Activated CD4-positive, CD25-positive, alpha-beta regulatory T cell (primary cell): Measurements from ENCODE around the gene OR10G2.
"Not testable (repeated sequence)": the region's sequence is repeated elsewhere in the genome, so short reads cannot be mapped to it uniquely, and the experiment has no call there.

ENCODE experiments used
- DNase-seq, 4 experiments: peaks; one replicate each; lab custom pipeline; 2025; lab: John Stamatoyannopoulos, UW

OR10G2 gene, protein sequence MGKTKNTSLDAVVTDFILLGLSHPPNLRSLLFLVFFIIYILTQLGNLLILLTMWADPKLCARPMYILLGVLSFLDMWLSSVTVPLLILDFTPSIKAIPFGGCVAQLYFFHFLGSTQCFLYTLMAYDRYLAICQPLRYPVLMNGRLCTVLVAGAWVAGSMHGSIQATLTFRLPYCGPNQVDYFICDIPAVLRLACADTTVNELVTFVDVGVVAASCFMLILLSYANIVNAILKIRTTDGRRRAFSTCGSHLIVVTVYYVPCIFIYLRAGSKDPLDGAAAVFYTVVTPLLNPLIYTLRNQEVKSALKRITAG

DNA sequence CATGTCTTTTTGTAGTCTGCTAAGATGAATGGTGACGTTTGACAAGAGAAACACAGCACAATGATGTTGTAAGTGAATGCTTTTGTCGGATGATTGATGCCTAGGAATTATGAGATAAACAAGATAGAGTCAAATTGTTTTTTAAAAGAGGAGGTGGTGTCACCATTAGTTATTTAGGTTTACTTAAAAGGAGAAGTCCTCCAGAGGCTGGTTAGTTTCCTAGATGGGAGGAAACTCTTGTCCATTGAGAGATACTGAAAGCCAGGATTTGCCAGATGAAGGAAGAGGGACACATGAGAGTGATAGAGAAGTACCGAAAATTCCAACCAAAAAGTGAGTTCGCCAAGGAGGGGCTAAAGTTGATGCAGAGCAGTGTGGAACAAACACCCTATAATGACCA, at the start of gene OR10G2:
Gene OR10G2 (minus strand): TSS at position 101 of the 400 bp plus-strand sequence. CDS start 98 bp downstream, at position 3.
- DNase-seq = no peak

DNA sequence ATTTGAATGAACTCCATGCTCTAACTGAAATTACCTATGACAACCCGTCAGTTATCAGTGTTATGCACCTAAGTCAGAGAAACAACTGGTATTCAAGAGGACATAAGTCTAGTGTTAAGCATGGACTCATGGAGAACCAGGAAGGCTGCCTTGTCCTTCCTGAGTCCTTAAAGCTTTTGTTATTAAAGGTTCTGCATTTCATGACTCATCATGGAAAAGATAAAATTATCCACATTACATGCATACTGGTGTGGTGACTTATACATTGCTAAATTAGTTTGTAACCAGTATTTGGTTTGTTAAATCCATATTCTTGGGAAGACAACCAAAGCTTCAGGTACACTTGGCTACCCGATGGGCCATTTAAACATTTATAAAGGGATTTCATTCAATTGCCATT, 45.3 kb upstream of the OR10G2 start:
- no peak for DNase-seq

DNA sequence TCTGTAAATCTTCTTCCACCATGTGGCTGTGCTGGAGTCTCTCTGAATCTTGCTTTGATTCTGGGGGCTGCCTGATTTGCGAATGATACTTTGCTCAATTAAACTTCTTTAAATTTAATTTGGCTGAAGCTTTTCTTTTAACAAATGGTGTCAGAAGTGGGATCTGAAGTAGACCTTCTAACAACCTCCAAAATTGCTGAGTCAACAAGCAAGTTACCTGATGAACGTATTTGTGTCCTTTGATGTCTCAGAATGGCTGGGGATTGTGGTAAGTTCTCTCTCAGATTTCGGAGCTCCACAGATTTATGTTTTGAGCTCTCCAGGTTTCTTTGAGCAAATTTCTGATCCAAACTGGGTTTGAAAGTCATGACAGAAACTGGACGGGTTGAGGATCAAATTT, 40.8 kb upstream of the OR10G2 start:
- DNase-seq = no peak

DNA sequence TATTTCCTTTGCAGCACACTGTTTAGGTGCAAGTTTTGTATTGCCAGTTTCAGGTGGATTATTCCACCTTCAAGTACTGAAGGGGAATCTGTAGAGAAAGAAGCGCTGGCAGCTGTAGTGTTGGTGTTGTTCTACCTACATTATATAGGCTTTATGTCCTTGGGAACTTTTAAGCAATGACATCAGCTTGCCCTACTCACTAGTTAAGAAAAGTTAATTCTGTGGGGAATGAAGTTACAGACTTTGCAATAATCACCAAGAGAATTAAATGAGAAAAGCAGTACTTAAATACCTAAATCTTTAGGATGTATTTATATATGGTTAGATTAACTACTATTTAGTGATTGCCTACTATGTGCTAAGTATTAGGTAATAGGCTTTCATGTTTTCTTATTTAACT, 39.0 kb upstream of the OR10G2 start, which contains the start of gene OR4E1:
Gene OR4E1 (minus strand): TSS at position 101 of the 400 bp plus-strand sequence. CDS start 2,883 bp downstream, outside the sequence.
- DNase-seq = no peak

DNA sequence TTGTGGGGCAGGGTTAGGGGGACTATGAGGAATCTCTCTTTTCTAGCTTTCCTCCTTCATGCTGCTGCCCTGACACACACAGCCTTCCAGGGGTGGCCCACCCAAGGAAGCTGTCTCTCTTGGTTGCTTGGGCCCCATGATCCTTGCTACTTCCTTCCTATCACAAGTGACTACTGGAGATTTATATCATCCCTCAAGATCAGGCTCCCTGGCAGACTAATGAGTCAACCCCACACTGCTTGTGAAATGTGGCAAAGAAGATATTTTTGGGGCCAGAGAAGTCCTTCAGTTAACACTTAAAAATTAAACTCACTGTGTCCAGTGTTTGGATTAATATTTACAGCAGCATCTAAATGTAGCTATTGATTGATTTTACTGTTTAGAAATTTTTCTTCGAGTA, 37.4 kb upstream of the OR10G2 start:
- no peak for DNase-seq

DNA sequence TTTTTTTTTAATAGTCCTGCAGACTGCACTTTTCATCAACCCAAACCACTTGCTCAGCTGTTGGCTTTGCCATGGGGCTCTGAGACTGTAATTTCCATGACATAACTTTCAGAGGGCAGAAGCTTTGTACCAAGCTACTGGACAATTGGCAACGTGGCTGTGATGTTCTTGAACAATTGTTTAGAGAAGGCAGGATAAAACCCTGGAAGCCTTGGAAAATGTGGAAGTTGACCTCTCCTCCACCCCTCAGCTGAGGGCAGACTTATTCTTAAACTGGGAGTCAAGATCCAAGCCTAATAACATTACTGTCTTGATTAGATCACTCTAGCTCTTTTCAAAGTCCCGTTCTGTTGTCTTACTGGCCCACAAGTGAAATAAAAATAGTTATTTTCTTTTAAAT, 36.6 kb upstream of the OR10G2 start:
- DNase-seq = no peak

DNA sequence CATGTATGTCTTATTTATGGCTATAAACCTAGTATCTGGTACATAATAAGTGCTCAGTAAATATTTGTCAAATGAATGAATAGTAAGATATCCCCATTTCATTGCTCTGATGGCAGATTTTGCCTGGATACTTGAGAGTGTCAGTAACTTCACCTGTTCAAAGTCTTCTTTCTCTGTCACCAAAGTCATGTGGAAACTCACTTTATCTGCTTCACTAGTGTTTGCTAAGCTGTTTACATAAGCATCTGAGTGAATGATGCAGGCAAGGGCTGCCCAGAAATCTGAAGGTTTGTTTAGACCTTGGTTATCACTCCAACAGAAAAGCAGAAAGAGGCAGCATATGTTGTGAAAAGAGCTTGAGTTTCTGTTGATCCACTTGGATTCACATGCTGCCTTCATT, 34.5 kb upstream of the OR10G2 start:
- no peak for DNase-seq

DNA sequence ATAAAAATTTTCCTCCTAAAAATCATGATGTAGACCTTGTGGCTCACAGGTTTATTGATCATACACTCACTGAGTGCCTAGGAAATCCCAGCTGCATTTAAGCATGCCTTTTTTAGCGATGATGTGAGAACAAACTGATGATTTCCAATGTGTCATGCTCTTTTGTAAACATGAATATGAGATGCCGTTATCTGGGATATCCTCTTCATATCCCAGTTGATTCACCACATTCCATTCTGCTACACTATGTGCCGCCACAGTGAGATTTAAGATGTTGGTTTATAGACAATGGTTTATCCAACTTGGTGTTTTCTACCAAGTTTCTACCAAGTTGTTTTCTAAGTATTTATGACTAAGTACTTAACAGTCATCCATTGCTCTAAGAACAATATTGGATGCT, 33.6 kb upstream of the OR10G2 start:
- DNase-seq = no peak

DNA sequence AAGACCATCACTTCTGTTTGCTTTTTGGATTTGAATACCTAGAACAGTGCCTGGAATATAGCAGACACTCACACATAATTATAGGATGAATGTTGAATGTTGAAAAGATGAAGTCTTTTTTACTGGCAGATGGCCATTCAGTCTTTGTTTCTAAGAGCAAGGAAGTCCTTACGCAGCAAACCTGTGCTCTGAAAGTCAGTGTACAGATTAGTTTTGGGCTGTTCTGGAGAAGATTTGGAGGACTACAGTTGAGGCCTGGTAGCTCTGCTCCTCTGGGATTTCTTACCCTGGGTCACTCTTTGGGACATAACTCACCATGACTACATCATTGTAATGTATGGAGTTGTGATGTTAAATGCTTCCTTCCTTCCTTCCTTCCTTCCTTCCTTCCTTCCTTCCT, 22.2 kb upstream of the OR10G2 start:
- no peak for DNase-seq

DNA sequence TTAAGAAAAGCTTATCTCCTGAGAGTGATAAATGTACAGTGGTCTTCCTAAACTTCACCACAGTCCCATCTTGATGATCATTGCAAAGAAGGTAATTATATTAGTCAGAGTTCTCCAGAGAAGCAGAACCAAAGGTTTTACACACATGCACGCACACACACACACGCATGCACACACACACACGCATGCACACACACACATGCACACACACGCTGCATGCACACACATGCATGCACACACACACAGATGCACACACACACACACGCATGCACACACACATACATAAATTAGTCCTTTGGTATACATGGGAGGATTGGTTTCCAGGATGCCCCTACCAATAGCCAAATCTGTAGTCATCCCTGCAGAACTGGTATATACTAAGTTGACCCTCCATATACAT, 19.5 kb upstream of the OR10G2 start:
- no peak for DNase-seq

DNA sequence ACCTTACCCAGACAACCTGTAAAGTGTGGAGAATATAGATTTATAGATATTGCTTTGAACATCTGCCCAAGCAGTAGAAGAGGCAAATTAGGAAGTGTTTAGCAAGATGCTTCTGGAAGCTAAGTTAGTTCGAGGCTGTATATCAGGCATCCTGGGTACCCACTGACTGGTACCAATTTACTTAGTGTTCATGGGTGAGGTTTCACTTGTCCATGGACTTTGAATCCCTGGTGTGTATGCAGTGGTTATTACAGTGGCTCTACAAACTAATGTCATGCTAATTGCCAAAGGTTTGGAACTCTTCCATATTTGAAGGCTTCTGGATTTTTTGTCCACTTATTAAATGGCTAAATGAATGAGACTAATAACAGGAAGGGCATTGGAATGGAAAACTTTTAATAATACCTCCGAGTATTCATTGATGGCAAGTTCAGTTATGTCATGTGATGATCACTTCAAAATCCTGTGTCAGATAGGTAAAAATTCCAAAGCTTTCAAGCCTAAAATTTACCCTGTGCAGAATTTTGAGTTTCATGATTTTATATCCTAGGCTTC, 18.7 kb upstream of the OR10G2 start, which contains the start of gene OR4E2:
Gene OR4E2 (plus strand): TSS at position 505 of the 555 bp plus-strand sequence. CDS start 11,248 bp downstream, outside the sequence.
- no peak for DNase-seq

DNA sequence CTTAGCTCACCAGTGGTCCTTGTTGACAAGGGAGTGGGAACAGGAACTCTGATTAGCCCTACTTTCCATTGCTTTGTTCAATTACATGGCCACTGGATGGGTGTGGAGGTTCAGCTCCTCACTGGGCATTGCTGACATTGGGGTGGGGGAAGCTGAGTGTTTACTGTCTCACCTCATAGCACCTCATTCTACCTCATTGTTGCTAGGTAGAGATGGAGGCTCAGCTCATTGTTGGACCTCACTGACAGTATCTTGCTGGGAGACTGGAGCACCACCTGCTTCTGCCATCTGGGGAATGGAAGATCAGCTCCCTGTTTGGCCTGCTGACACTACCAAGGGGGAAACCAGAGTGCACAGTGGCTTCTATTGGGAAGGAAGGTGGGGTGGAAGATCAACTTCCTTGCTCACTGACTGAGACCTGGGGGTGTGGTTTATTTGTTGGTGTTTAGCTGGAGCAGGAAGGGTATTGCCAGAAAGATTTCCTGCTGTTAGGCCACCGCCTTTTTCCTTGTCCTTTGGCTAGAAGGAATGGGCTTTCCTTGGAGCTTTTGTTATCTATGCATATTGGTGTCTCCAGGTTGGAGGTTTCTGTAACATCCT, 17.6 kb upstream of the OR10G2 start:
- DNase-seq = no peak

DNA sequence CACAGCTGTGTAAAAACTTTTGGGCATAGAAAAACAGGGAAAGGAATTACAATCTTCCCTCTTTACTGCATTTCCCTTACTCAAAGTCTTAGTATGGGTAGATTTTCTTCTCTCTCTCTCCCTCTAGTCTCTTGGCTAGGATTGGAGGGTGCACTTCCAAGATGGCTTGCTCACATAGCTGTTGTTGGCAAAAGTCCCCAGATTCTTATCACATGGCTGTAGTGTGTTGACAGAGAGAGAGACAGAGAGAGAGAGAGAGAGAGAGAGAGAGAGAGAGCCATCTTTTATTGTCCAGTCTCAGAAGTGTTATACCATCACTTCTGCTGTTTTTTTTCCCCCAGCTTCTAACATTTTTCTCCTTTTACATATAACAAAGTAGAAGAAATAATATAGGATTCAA, 12.6 kb upstream of the OR10G2 start:
- no peak for DNase-seq

DNA sequence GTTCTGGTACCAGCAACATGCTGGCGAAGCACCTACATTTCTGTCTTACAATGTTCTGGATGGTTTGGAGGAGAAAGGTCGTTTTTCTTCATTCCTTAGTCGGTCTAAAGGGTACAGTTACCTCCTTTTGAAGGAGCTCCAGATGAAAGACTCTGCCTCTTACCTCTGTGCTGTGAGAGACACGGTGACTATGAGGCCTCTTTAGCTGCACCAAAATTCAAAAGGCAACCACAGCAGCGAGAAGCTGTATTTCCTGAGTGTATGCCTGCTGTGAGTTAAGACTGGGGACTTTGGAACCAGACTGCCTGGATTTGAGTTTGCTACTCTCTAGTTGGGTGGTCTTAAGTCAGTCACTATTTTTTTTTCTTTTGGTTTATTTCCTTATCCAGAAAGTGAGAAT, 8.7 kb upstream of the OR10G2 start:
- DNase-seq = no peak

DNA sequence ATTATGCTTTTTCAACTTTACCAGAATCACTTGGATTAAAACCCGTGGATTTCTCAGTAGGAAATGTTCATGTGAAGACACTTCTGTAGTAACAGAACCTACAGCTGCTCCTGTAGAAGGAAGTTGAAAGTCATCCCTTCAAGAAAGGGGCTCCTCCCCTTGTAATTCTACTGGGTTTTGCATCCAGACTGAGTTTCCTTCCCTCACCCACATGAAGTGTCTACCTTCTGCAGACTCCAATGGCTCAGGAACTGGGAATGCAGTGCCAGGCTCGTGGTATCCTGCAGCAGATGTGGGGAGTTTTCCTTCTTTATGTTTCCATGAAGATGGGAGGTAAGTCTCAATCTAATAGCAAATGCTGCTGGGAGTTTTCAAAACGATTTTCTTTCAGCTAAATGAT, 7.9 kb upstream of the OR10G2 start:
- no peak for DNase-seq

DNA sequence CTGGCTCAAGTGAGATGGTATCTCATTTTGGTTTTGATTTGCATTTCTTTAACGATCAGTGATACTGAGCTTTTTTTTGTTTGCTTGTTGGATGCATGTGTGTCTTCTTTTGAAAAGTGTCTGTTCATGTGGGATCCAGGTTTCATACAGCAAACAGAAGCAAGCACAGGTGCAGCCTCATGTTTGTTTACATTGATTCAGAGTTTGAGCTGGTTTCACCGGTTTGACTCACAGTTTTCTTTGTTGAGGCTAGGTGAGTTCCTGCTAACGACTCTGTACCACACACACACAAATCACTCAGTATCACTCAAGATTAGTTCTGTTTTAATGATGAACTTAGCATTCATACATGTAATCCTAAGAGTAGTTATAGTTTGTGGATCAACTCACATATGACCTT, 3.7 kb downstream of the OR10G2 start:
- no peak for DNase-seq

DNA sequence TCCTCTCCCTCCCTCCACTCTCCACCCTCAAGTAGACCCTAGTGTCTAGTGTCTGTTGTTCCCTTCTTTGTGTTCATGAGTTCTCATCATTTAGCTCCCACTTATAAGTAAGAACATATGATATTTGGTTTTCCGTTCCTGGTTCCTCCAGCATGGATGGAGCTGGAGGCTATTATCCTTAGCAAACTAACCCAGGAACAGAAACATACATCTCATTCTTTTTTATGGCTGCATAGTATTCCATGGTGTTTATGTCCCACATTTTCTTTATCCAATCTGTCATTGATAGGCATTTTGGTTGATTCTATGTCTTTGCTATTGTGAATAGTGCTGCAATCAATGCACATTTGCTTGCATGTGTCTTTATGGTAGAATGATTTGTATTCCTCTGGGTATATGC, 4.2 kb downstream of the OR10G2 start:
- DNase-seq = not testable (repeated sequence)

DNA sequence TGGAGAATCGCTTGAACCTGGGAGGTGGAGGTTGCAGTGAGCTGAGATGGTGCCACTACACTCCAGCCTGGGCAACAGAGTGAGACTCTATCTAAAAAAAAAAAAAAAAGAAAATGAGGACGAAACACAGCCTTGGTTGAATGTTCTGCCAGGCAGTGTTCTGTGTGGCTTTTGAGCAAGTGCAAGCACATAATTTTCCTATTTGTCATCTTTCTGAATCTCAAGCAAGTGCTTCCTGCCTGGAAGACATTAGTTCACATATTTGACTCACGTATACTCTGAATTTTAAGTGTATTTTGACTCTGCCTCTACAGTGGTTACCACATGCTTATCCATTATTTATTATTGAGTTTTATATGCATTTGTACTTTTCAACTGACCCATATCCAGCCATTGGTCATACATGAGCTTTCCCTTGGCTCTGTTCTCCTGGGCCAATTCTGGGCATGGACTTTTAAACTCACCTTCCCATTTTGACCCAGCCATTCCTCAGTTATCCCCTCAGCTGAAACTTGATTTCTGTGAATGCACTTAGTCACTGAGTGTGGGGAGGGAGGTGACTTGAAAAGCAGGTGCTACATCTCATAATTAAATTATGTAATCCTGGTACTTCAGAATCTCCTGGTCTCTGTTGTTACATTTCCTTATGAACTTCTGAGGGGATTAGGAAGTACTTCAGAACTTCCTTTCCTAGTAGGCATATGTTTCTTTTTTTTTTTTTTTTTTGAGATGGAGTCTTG, 8.1 kb downstream of the OR10G2 start:
- no peak for DNase-seq

DNA sequence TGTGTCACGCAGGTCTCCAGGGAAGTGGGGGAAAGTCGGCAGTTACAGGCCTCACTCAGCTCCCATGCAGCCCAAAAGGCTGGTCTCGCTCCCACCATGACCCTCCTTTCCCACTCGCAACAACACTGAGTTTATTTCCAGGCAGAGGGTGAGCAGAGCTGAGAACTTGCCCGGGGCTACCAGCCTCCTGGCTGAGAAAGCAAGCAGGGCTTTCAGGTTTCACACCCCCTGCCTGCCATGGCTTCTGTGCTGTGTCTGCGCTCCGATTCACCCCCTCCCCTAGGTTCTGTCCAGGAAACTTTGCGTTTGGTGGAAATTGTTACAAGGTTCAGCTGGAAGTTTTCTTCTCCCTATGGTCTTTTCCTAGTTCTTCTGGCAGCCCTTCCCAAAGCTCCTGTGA, 17.1 kb downstream of the OR10G2 start:
- DNase-seq = no peak

DNA sequence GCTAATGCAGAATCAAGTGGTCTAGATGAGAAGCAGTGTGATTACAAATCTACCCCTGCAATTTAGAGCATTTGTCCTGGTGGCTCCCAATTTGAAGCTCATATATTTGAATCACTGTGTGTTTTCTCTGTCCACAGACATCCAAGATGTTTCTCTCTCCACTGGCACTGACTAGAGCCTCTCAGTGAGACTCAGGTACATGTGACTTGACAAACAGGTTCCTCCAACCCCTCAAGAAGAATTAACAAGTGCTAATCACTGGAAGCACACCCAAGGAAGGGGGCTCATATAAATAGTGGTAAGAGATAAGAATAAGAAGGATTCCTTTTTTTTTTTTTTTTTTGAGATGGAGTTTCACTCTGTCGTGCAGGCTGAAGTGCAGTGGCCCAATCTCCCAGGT, 20.5 kb downstream of the OR10G2 start:
- no peak for DNase-seq

DNA sequence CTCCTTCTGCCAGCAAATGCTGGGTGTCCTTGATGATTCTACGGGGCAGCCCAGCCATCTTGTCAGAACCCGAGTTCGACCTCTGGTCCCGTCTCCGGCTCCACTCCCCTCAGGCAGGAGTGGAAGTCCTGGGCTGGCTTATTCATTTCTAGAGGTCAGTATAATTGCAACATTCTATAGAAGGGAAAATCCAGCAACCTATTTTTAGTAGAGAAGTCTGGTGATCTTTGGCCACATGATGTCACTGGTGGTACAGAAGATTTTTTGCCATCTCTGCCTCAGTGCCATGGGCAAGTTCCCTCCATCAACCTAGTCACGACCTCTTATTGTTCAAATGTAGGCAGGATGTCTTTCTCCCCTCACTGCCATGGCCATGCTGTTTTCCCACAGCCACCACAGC, 22.4 kb downstream of the OR10G2 start:
- DNase-seq = no peak

DNA sequence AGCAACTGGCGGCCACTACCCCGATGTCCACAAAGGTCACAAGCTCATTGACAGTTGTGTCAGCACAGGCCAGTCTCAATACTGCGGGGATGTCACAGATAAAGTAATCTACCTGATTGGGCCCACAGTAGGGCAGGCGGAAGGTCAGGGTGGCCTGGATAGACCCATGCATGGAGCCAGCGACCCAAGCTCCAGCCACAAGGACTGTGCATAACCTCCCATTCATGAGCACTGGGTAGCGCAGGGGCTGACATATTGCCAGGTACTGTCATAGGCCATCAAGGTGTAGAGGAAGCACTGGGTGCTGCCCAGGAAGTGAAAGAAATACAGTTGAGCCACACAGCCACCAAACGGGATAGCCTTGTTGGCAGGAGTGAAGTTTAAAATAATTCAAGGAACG, 32.6 kb downstream of the OR10G2 start:
- DNase-seq = not testable (repeated sequence)

DNA sequence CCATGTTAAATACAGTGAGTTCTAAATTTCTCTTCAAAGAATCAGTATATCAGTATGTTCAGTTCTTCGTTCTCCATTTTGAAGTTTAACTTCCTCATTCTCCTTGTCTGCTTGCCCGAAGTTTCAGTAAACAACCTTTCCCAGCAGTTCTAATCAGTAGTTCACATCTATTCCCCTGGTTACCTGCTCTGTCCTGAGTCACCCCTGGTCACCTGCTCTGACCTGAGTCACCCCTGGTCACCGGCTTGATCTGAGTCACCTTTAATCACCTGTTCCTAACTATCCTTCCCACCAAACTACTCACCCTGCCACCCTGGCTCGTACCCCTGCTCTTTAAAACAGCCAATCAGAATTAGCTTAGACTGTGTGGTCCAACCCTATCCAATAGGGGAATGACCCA, 45.4 kb downstream of the OR10G2 start:
- DNase-seq = no peak
